Esophagus squamous epithelium (tissue), 4 donors: Measurements from ENCODE around the gene CIAO2A.

Source experiments
- CTCF ChIP-seq, 6 experiments: fragments of 450-650 bp in 4 of 6; fragments of 200-600 bp in 2 of 6; sonication (generic) in 2 of 6; IDR thresholded peaks; one replicate each; pipeline ENCODE4 v1.5.1; 2016 to 2019; ENCODE audit warnings: antibody characterized with exemption in 6 of 6, mild to moderate bottlenecking in 4 of 6, moderate library complexity in 4 of 6
- POLR2A ChIP-seq, 4 donors: fragments of 450-650 bp; IDR thresholded peaks; one replicate each; pipeline ENCODE4 v1.6.1; 2017; ENCODE audit warnings: antibody characterized with exemption in 4 of 4, mild to moderate bottlenecking in 4 of 4, moderate library complexity in 3 of 4

- TF ChIP-seq CTCF (IDR thresholded peaks at IDR 0.05), result no peak
- no peak for TF ChIP-seq POLR2A (IDR thresholded peaks at IDR 0.05)
Observed at GRCh38 chr15:64122936-64123351, 29.3 kb upstream of the CIAO2A start.
